ENCODE results near the gene LIN7B.

The LIN7B gene

GRCh38 chr19:49155005-49155819, 41.0 kb downstream of the LIN7B start, which contains the start of gene HRC:
HRC (minus strand) TSS chr19:49155396; CDS start chr19:49155237, 159 bp downstream.
- Histone ChIP-seq H3K4me2 (peak within 1 kb of the TSS in 9 of 11 experiments; percentile 36 to 99 (median 75); a peak in 18 of 22 replicates), H3K36me3 (no peaks in the 10 kb centered on the region), H4K20me1 (peaks cover 0 to 8% (median 0%) of the 10 kb centered on the region in 11 experiments; a peak in 3 of 22 replicates), H3K27ac (no peak within 1 kb of the TSS), H3K27me3 (peaks cover 0 to 10% (median 0%) of the 10 kb centered on the region in 11 experiments; a peak in 4 of 22 replicates), H3K9me3 (replicated peaks in 1 of 11) (no peaks in the 10 kb centered on the region), H3K9ac (peak within 1 kb of the TSS in 2 of 11 experiments; percentile 4 to 22; a peak in 2 of 22 replicates), H3K4me1 (peaks cover 50 to 77% (median 72%) of the 10 kb centered on the region in 10 experiments), H3K4me3 (no peak within 1 kb of the TSS)
- TF ChIP-seq Cebpa-rat (IDR thresholded peaks at IDR 0.05), result no peak

- Histone ChIP-seq H3K9ac (peak overlapping the region in 2 of 11 experiments; percentile 4 to 22; a peak in 2 of 22 replicates), H3K27me3 (peaks cover 0 to 10% (median 0%) of the 10 kb centered on the region in 11 experiments; a peak in 4 of 22 replicates), H3K9me3 (replicated peaks in 1 of 11) (no peaks in the 10 kb centered on the region), H3K4me2 (peak overlapping the region in 9 of 11 experiments; percentile 36 to 94 (median 63); a peak in 18 of 22 replicates), H3K4me3 (no peak overlapping the region), H4K20me1 (peaks cover 0 to 15% (median 0%) of the 10 kb centered on the region in 11 experiments; a peak in 5 of 22 replicates), H3K4me1 (peaks cover 53 to 75% (median 69%) of the 10 kb centered on the region in 10 experiments), H3K27ac (no peak overlapping the region), H3K36me3 (peaks cover 0 to 5% (median 0%) of the 10 kb centered on the region in 11 experiments; a peak in 2 of 22 replicates)
- no peak for TF ChIP-seq Cebpa-rat (IDR thresholded peaks at IDR 0.05)
Measured at GRCh38 chr19:49155820-49156346, 41.7 kb downstream of the LIN7B start.

GRCh38 chr19:49157445-49158224, 43.5 kb downstream of the LIN7B start, which contains the start of gene TRPM4:
TRPM4 (plus strand) TSS chr19:49157792; CDS start chr19:49157867, 75 bp downstream.
- TF ChIP-seq Cebpa-rat (IDR thresholded peaks at IDR 0.05), result no peak
- peaks cover 0 to 21% (median 0%) of the 10 kb centered on the region in 11 experiments; a peak in 5 of 22 replicates for H4K20me1 ChIP-seq
- peaks cover 0 to 10% (median 0%) of the 10 kb centered on the region in 11 experiments; a peak in 3 of 22 replicates for H3K27me3 ChIP-seq
- peak within 1 kb of the TSS; percentile 88 to 98 (median 96) for H3K4me2 ChIP-seq
- H3K36me3 ChIP-seq, result peaks cover 0 to 12% (median 0%) of the 10 kb centered on the region in 11 experiments; a peak in 3 of 22 replicates
- H3K27ac ChIP-seq, result peak within 1 kb of the TSS; percentile 32 to 81 (median 70); a peak in 18 of 22 replicates
- peaks cover 41 to 75% (median 69%) of the 10 kb centered on the region in 10 experiments for H3K4me1 ChIP-seq
- peak within 1 kb of the TSS; percentile 63 to 92 (median 76) for H3K4me3 ChIP-seq
- no peaks in the 10 kb centered on the region for H3K9me3 ChIP-seq (replicated peaks in 1 of 11)
- peak within 1 kb of the TSS; percentile 69 to 85 (median 81) for H3K9ac ChIP-seq

- TF ChIP-seq Cebpa-rat (IDR thresholded peaks at IDR 0.05), result no peak
- Histone ChIP-seq H3K9ac (peak overlapping the region in 1 of 11 experiments; percentile 31; a peak in 1 of 22 replicates), H3K27me3 (peaks cover 0 to 7% (median 0%) of the 10 kb centered on the region in 11 experiments; a peak in 3 of 22 replicates), H3K27ac (no peak overlapping the region), H3K4me2 (peak overlapping the region in 2 of 11 experiments; percentile 18 to 29; a peak in 5 of 22 replicates), H3K9me3 (replicated peaks in 1 of 11) (no peaks in the 10 kb centered on the region), H3K4me3 (no peak overlapping the region), H3K4me1 (peaks cover 27 to 55% (median 42%) of the 10 kb centered on the region in 10 experiments), H3K36me3 (peaks cover 0 to 25% (median 0%) of the 10 kb centered on the region in 11 experiments; a peak in 3 of 22 replicates), H4K20me1 (peaks cover 0 to 32% (median 0%) of the 10 kb centered on the region in 11 experiments; a peak in 6 of 22 replicates)
Measured at GRCh38 chr19:49160450-49161189, 46.5 kb downstream of the LIN7B start.

GRCh38 chr19:49161987-49162386, 47.8 kb downstream of the LIN7B start:
- H4K20me1 ChIP-seq, result peaks cover 0 to 32% (median 0%) of the 10 kb centered on the region in 11 experiments; a peak in 6 of 22 replicates
- H3K4me2 ChIP-seq, result peak overlapping the region in 9 of 11 experiments; percentile 36 to 78 (median 61); a peak in 17 of 22 replicates
- H3K27ac ChIP-seq, result no peak overlapping the region
- H3K9ac ChIP-seq, result peak overlapping the region in 2 of 11 experiments; percentile 11 to 14; a peak in 1 of 22 replicates
- H3K27me3 ChIP-seq, result no peaks in the 10 kb centered on the region; a peak in 2 of 22 replicates
- no peaks in the 10 kb centered on the region for H3K9me3 ChIP-seq (replicated peaks in 1 of 11)
- H3K4me3 ChIP-seq, result no peak overlapping the region
- peaks cover 0 to 30% (median 0%) of the 10 kb centered on the region in 11 experiments; a peak in 3 of 22 replicates for H3K36me3 ChIP-seq
- no peak for TF ChIP-seq Cebpa-rat (IDR thresholded peaks at IDR 0.05)
- peaks cover 27 to 45% (median 35%) of the 10 kb centered on the region in 10 experiments for H3K4me1 ChIP-seq

GRCh38 chr19:49165111-49165750, 51.1 kb downstream of the LIN7B start:
- Histone ChIP-seq H3K9me3 (replicated peaks in 1 of 11) (no peaks in the 10 kb centered on the region), H3K4me3 (no peak overlapping the region), H3K27ac (no peak overlapping the region), H3K27me3 (no peaks in the 10 kb centered on the region), H3K9ac (no peak overlapping the region; a peak in 1 of 22 replicates), H3K4me2 (no peak overlapping the region; a peak in 1 of 22 replicates), H3K36me3 (peaks cover 0 to 56% (median 0%) of the 10 kb centered on the region in 11 experiments; a peak in 5 of 22 replicates), H4K20me1 (peaks cover 0 to 25% (median 0%) of the 10 kb centered on the region in 11 experiments; a peak in 6 of 22 replicates), H3K4me1 (peaks cover 7 to 31% (median 19%) of the 10 kb centered on the region in 10 experiments; a peak in 19 of 20 replicates)
- no peak for TF ChIP-seq Cebpa-rat (IDR thresholded peaks at IDR 0.05)

GRCh38 chr19:49165865-49166301, 51.7 kb downstream of the LIN7B start:
- H3K4me3 ChIP-seq, result no peak overlapping the region
- no peaks in the 10 kb centered on the region for H3K9me3 ChIP-seq (replicated peaks in 1 of 11)
- H3K4me2 ChIP-seq, result no peak overlapping the region
- H3K9ac ChIP-seq, result peak overlapping the region in 1 of 11 experiments; percentile 24; a peak in 1 of 22 replicates
- no peak for TF ChIP-seq Cebpa-rat (IDR thresholded peaks at IDR 0.05)
- H3K36me3 ChIP-seq, result peaks cover 0 to 57% (median 0%) of the 10 kb centered on the region in 11 experiments; a peak in 6 of 22 replicates
- H4K20me1 ChIP-seq, result peaks cover 0 to 19% (median 0%) of the 10 kb centered on the region in 11 experiments; a peak in 6 of 22 replicates
- no peak overlapping the region for H3K27ac ChIP-seq
- H3K4me1 ChIP-seq, result peaks cover under 1 to 26% (median 16%) of the 10 kb centered on the region in 10 experiments; a peak in 18 of 20 replicates
- no peaks in the 10 kb centered on the region for H3K27me3 ChIP-seq
